Activated CD8-positive, alpha-beta memory T cell treated with anti-CD3 and anti-CD28 coated beads, Interleukin-2, amount 50 U/mL, for 4 hours (primary cell): Measurements from ENCODE around the gene MSRB1.
"Not testable (repeated sequence)": the region's sequence is repeated elsewhere in the genome, so short reads cannot be mapped to it uniquely, and the experiment has no call there.

Experiments used
- DNase-seq: peaks from one replicate; pipeline ENCODE4 v3.0.0-alpha.2; 2020

MSRB1 gene

GRCh38 chr16:1915732-1916639 lies 27.0 kb downstream of the MSRB1 start:
- DNase-seq, result no peak

- no peak for DNase-seq
These were observed 28.0 kb downstream of the MSRB1 start for GRCh38 chr16:1914988-1915387.

- no peak for DNase-seq
These were observed 28.9 kb downstream of the MSRB1 start for GRCh38 chr16:1914084-1914608.

GRCh38 chr16:1913327-1914083 lies 29.5 kb downstream of the MSRB1 start:
- no peak for DNase-seq

- no peak for DNase-seq
These were observed 30.8 kb downstream of the MSRB1 start for GRCh38 chr16:1912215-1912543.

DNA sequence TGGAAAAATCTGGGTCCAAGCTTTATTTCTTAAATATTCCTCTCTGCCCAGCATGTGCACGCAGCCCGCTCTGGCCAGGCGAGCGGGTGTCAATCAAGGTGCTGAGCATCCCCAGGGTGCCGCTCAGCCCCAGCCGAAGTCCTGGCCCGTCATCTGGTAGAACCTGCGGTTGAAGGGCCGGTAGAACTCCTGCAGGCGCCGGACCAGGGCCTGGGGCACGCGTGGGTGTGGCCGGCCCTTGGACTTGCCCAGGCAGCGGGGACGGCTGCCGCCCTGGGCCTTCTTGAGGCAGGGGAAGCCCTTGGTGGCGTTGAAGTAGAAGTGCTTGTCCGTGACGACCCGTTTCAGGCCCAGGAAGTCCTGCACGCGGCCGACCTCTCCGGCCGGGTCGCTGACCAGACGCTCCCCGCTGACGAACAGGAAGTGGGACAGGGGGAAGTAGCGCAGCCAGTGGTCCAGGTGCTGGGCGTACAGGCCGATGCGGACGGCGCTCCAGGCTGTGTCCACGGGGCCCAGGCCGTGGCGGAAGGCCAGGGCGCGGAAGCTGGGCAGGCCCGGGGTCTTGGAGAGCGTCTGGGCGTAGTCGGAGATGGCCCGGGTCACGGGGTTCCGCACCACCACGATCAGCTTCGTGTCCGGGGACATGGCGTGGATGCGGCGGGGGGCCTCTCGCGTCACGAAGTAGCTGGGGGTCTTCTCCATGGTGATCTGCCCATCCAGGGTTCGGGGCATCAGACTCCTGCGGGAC lies 31.4 kb downstream of the MSRB1 start:
- DNase-seq, result no peak

GRCh38 chr16:1909561-1910231 lies 33.3 kb downstream of the MSRB1 start:
- DNase-seq, result no peak

- no peak for DNase-seq
These were observed 34.0 kb downstream of the MSRB1 start for GRCh38 chr16:1908983-1909382.

GRCh38 chr16:1908184-1908583 lies 34.8 kb downstream of the MSRB1 start:
- no peak for DNase-seq

DNA sequence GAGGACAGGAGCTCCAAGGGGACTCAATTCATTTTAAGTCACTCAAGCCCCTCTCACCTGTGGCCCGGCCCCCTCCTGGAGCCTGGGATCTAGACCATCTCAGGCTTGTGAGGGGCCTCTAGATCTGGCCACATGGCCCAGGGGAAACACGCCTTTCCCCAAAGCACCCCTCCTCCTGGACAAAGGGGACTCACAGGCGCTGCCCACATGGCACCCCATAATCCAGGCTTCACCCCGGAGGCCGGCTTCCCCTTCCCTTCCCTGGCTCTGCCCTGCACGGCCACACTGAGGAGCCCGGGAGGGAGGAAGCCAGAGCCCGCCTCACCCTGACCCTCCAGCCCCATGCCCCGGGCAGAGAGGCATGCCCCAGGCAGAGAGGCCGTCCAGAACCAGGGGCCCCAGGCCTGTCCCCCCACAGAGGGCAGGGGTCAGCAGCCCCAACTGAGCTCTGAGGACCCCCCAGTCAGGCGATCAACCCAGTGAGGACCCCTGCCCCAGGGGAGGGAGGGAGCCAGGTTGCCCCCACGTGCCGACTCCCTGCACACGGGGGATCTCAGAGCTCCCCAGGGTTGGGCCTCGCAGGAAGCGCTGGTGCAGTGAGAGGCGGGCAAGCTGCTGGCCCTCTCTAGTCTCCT lies 35.7 kb downstream of the MSRB1 start:
- DNase-seq, result no peak

GRCh38 chr16:1906846-1907165 lies 36.2 kb downstream of the MSRB1 start:
- DNase-seq, result no peak

DNA sequence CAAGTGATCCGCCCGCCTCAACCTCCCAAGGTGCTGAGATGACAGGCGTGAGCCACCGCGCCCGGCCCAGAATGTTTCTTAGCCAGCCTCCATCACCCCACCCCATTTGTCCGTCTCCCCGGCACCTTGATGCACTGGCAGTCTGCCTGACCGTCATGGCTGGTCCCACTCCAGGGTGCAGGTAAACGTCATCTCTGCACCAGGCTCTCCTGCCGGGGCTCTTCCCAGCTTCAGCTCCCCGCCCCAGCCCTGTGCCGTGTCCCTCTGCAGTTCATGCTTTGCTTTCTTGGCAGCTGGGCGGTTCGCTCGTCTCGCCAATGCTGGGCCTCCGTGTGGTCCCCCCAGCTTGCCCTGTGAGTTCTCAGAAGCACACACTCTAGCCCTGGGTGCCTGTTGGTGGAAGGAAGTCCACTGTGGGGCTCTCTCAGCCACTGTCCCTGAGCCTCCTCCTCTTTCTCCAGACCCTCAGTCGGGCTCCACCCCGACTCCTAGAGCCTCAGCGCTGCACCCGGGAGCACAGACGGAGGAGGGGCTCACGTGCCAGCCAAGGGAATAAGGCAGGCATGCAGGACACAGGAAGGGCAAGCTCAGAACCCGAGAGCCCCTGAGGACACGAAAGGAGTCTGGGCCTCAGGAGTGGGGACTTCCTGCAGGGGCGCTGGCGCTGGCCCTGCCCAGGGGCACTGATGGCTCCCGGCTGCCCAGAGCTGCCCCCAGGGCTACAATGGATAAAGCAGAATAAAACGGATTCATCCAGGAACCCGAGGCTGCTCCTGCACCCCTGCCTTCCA lies 36.7 kb downstream of the MSRB1 start:
- no peak for DNase-seq

DNA sequence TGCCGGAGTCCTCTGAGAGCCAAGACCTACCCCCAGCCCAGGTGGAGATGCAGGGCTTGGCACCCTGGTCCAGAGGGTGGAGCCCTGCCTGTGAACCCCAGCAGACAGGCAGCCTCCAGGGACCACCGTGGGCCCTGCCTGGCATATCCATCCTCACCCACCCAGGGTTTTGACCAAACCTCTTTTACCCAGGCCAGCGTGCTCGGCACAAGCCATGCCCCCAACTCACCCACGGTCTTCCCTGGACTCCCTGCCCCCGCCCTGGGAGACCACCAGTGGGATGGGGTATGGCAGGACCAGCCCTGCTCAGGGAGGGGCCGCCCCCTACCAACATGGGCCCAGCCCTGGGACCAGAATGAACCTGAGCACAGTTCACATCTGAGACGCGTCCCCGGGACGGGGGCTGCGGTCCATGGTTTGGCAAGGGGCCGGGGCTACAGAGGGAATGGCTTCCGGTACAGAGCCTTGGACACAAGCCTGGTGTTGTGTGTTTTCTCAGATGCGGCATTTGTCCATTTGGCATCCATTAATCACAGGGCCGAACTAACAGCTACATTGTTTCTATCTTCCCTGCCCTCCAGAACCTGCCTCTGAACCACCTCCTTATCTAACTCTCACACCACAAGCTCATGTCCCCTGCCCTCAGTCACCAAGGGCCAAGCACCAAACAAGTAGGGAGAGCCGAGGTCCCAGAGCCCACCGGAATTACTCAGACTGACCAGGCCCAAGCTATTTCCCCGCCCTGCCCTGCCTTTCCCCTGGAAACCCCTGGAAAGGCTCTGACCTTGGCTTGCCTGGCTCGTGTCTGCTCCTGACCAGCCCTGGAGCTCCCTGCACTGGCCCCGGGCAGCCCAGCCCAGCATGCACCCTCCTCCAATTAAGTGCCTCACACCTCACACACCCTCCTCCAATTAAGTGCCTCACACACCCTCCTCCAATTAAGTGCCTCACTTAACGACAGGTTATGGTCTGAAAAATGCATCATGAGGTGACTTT lies 38.9 kb downstream of the MSRB1 start:
- DNase-seq, result no peak

GRCh38 chr16:1903220-1903574 lies 39.8 kb downstream of the MSRB1 start:
- no peak for DNase-seq

- DNase-seq, result no peak
These were observed 40.3 kb downstream of the MSRB1 start for GRCh38 chr16:1902547-1903219.

GRCh38 chr16:1900452-1900774 lies 42.6 kb downstream of the MSRB1 start:
- DNase-seq, result no peak

DNA sequence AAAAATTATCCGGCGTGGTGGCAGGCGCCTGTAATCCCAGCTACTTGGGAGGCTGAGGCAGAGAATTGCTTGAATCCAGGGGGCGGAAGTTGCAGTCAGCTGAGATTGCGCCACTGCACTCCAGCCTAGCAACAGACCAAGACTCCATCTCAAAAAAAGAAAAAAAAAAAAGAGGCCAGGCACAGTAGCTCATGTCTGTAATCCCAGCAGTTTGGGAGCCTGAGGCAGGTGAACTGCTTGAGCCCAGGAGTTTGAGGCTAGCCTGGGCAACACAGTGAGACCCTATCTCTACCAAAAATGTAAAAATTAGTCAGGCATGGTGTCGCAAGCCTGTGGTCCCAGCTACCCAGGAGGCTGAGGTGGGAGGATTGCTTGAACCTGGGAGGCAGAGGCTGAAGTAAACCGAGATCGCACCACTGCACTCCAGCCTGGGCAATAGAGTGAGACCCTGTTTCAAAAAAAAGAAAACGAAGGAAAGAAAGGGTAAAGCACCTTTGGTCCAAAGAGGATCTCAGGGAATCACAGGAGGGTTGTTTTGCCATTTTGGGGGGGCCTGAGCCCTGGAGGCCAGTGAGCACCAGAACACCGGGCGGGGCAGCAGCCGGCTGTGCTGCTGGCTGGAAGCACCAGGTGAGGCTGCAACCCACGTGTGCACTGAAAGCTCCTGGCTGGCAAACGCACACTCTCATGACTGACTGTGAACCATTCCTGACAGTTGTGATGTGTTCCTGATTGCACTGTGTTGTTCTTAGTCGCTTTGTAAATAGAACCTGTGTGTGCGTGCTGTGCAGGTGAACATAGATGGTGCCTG lies 43.2 kb downstream of the MSRB1 start:
- DNase-seq, result no peak

DNA sequence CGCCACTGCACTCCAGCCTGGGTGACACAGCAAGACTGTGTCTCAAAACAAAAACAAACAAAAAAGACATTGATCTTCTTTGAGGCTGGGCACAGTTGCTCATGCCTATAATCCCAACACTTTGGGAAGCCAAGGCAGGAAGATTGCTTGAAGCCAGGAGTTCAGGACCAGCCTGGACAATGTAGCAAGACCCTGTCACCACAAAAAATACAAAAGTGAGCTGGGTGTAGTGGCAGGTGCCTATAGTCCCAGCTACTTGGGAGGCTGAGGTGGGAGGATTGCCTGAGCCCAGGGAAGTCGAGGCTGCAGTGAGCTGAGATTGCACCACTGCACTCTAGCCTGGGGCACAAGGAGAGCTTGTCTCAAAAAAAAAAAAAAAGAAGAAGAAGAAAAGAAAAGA lies 45.3 kb downstream of the MSRB1 start:
- not testable (repeated sequence) for DNase-seq
